ENCODE measurements around the gene EPB41L4A. TPM values are rescaled to one million over a fixed set of nuclear protein-coding genes. Genes with fewer than 3 reads are reported as not detected.
"Not testable (repeated sequence)": the region's sequence is repeated elsewhere in the genome, so short reads cannot be mapped to it uniquely, and the experiment has no call there.

The EPB41L4A gene
- polyA plus RNA-seq (ENCODE audit: insufficient read length): 6.1 TPM

- peak; percentile 43 for DNase-seq
These were observed at the start of gene EPB41L4A for GRCh38 chr5:112419164-112419985. EPB41L4A (minus strand) TSS chr5:112419277; CDS start chr5:112419039, 238 bp downstream.

- DNase-seq: no peak
These were observed 48.4 kb upstream of the EPB41L4A start for GRCh38 chr5:112467485-112467884.

GRCh38 chr5:112466261-112466660 is 47.2 kb upstream of the EPB41L4A start:
- DNase-seq: not testable (repeated sequence)

GRCh38 chr5:112447187-112447760 is 28.2 kb upstream of the EPB41L4A start:
- not testable (repeated sequence) for DNase-seq

GRCh38 chr5:112445626-112446350 is 26.7 kb upstream of the EPB41L4A start:
- no peak for DNase-seq

GRCh38 chr5:112443932-112444331 is 24.9 kb upstream of the EPB41L4A start:
- DNase-seq: not testable (repeated sequence)

- DNase-seq: no peak
These were observed 21.0 kb upstream of the EPB41L4A start for GRCh38 chr5:112440031-112440430.

GRCh38 chr5:112436144-112436543 is 17.1 kb upstream of the EPB41L4A start:
- DNase-seq: no peak

- no peak for DNase-seq
These were observed 15.6 kb upstream of the EPB41L4A start for GRCh38 chr5:112434641-112435040.

- DNase-seq: not testable (repeated sequence)
These were observed 7.1 kb upstream of the EPB41L4A start for GRCh38 chr5:112426202-112426601.

GRCh38 chr5:112419986-112420864 is 1.1 kb upstream of the EPB41L4A start:
- peak; percentile 78 for DNase-seq

GRCh38 chr5:112418659-112419163 is 366 bp downstream of the EPB41L4A start:
- peak; percentile 5 for DNase-seq

GRCh38 chr5:112417931-112418658 is 982 bp downstream of the EPB41L4A start:
- peak; percentile 15 for DNase-seq

- DNase-seq: no peak
These were observed 3.5 kb downstream of the EPB41L4A start for GRCh38 chr5:112415552-112415951.

GRCh38 chr5:112413611-112414010 is 5.5 kb downstream of the EPB41L4A start:
- no peak for DNase-seq

- DNase-seq: no peak
These were observed 6.7 kb downstream of the EPB41L4A start for GRCh38 chr5:112412346-112412745.

GRCh38 chr5:112411903-112412302 is 7.2 kb downstream of the EPB41L4A start:
- DNase-seq: no peak

- DNase-seq: no peak
These were observed 11.4 kb downstream of the EPB41L4A start for GRCh38 chr5:112407666-112408065.

GRCh38 chr5:112407240-112407639 is 11.8 kb downstream of the EPB41L4A start:
- DNase-seq: no peak

- DNase-seq: no peak
These were observed 16.0 kb downstream of the EPB41L4A start for GRCh38 chr5:112403069-112403468.

GRCh38 chr5:112401924-112402323 is 17.2 kb downstream of the EPB41L4A start:
- no peak for DNase-seq
